H1 (cell line): ENCODE measurements around the gene FCAMR. TPM values are rescaled to one million over a fixed set of nuclear protein-coding genes. Genes with fewer than 3 reads are reported as not detected.

Experiments
- CTCF ChIA-PET: fragments of 300-600 bp; sonication (Branson Sonifier 250); formaldehyde crosslinking; loops from one replicate; lab custom pipeline; 2021; ENCODE audit not compliant: partially characterized antibody; lab: Charles Lee
- POLR2A ChIA-PET: fragments of 300-600 bp; sonication (Branson Sonifier 250); formaldehyde crosslinking; loops from one replicate; lab custom pipeline; 2021; ENCODE audit warnings: inconsistent platforms; ENCODE audit not compliant: partially characterized antibody; lab: Charles Lee
- DNase-seq, 2 experiments: peaks; one replicate each; pipeline versions ENCODE4 v3.0.0 to v3.0.0-alpha.2; 2010 to 2022; ENCODE audit warnings: low spot score in 2 of 2, low read depth in 1 of 2, mixed read lengths in 1 of 2
- FAIRE-seq: peaks from 2 replicates; lab custom pipeline; 2011; peaks lifted over from hg19 to GRCh38; lab: Jason Lieb, UNC
- H2AFZ ChIP-seq: 2 replicates; pipeline ENCODE4 v1.8.1; 2012; ENCODE audit warnings: low read length, inconsistent platforms
- H2AK5ac ChIP-seq: 2 replicates; pipeline ENCODE4 v1.6.1; 2013; ENCODE audit warnings: low read depth, low read length
- H2BK120ac ChIP-seq: replicated peaks from 2 replicates; pipeline ENCODE3; 2013; ENCODE audit warnings: low read depth, low read length, inconsistent platforms
- H2BK12ac ChIP-seq: 2 replicates; pipeline ENCODE4 v1.6.1; 2013; ENCODE audit warnings: low read depth, low read length
- H2BK15ac ChIP-seq: 2 replicates; pipeline ENCODE4 v1.6.1; 2013; ENCODE audit warnings: low read length
- H2BK20ac ChIP-seq: 2 replicates; pipeline ENCODE4 v1.6.1; 2013; ENCODE audit warnings: low read length
- H2BK5ac ChIP-seq: 2 replicates; pipeline ENCODE4 v1.6.1; 2013; ENCODE audit warnings: low read depth, low read length
- H3K14ac ChIP-seq: 2 replicates; pipeline ENCODE4 v1.6.1; 2013; ENCODE audit warnings: inconsistent platforms; ENCODE audit not compliant: insufficient read length
- H3K18ac ChIP-seq: 2 replicates; pipeline ENCODE4 v1.6.1; 2013; ENCODE audit warnings: low read length; ENCODE audit errors: extremely low read depth
- H3K23ac ChIP-seq: 2 replicates; pipeline ENCODE4 v1.6.1; 2013; ENCODE audit warnings: inconsistent platforms; ENCODE audit not compliant: insufficient read length
- H3K23me2 ChIP-seq: 2 replicates; pipeline ENCODE4 v1.6.1; 2013; ENCODE audit warnings: low read depth, low read length
- H3K27ac ChIP-seq: 2 replicates; pipeline ENCODE4 v1.6.1; 2011; ENCODE audit warnings: low read depth, low read length, inconsistent platforms
- H3K27me3 ChIP-seq, 4 experiments: replicated peaks in 1 of 4; 1 replicate in 1 of 4; 2 replicates in 3 of 4; pipeline versions ENCODE4 v1.6.1 to v1.8.1; 2011 to 2013; ENCODE audit warnings: low read length in 3 of 4, mild to moderate bottlenecking in 3 of 4, inconsistent platforms in 2 of 4, mixed read lengths in 2 of 4, moderate library complexity in 1 of 4; ENCODE audit not compliant: control insufficient read depth in 3 of 4, insufficient read depth in 3 of 4; ENCODE audit errors: extremely low read depth in 1 of 4
- H3K36me3 ChIP-seq, 4 experiments: 2 replicates each; pipeline versions ENCODE4 v1.6.1 to v1.8.1; 2011 to 2013; ENCODE audit warnings: mild to moderate bottlenecking in 4 of 4, low read length in 3 of 4, moderate library complexity in 2 of 4, control low read depth in 1 of 4, inconsistent platforms in 1 of 4; ENCODE audit not compliant: insufficient read depth in 4 of 4, control insufficient read depth in 2 of 4
- H3K4ac ChIP-seq: replicated peaks from 2 replicates; pipeline ENCODE3; 2013; ENCODE audit warnings: low read length, low read depth, mixed read lengths, inconsistent platforms; ENCODE audit not compliant: insufficient read length
- H3K4me1 ChIP-seq, 4 experiments: replicated peaks in 1 of 4; 1 replicate in 1 of 4; 2 replicates in 3 of 4; pipeline versions ENCODE4 v1.6.1 to v1.8.1; 2011 to 2013; ENCODE audit warnings: low read length in 3 of 4, inconsistent platforms in 2 of 4, mixed read lengths in 1 of 4; ENCODE audit not compliant: insufficient read depth in 4 of 4, control insufficient read depth in 3 of 4
- H3K4me2 ChIP-seq, 2 experiments: 2 replicates each; pipeline versions ENCODE4 v1.6.1 to v1.8.1; 2011 to 2013; ENCODE audit warnings: low read depth in 2 of 2, low read length in 2 of 2, control low read depth in 1 of 2, inconsistent platforms in 1 of 2, mild to moderate bottlenecking in 1 of 2; ENCODE audit not compliant: insufficient read depth in 1 of 2
- H3K4me3 ChIP-seq, 4 experiments: fragments of 200-600, 300-600 bp in 1 of 4; sonication (generic), shearing (Covaris generic), sonication (Bioruptor Twin) in 1 of 4; 2 replicates each; pipeline versions ENCODE4 v1.5.1 to v1.8.1; 2011 to 2016; ENCODE audit warnings: low read length in 4 of 4, low read depth in 3 of 4, control low read depth in 2 of 4, inconsistent platforms in 2 of 4, mild to moderate bottlenecking in 2 of 4, mixed read lengths in 1 of 4, moderate library complexity in 1 of 4; ENCODE audit not compliant: insufficient read depth in 2 of 4; ENCODE audit errors: extremely low read depth in 1 of 4
- H3K56ac ChIP-seq: replicated peaks from 2 replicates; pipeline ENCODE3; 2013; ENCODE audit warnings: low read depth, mild to moderate bottlenecking, mixed read lengths, low read length, inconsistent platforms; ENCODE audit not compliant: insufficient read length
- H3K79me1 ChIP-seq: 2 replicates; pipeline ENCODE4 v1.6.1; 2013; ENCODE audit warnings: low read depth, low read length, control low read depth
- H3K79me2 ChIP-seq, 2 experiments: 2 replicates each; pipeline versions ENCODE4 v1.6.1 to v1.8.1; 2012 to 2013; ENCODE audit warnings: low read length in 2 of 2, mild to moderate bottlenecking in 2 of 2, inconsistent platforms in 1 of 2; ENCODE audit not compliant: insufficient read depth in 2 of 2, control insufficient read depth in 1 of 2
- H3K9ac ChIP-seq, 4 experiments: replicated peaks in 1 of 4; 1 replicate in 1 of 4; 2 replicates in 3 of 4; pipeline versions ENCODE4 v1.6.1 to v1.8.1; 2011 to 2013; ENCODE audit warnings: low read depth in 3 of 4, low read length in 3 of 4, control low read depth in 2 of 4, mild to moderate bottlenecking in 2 of 4, moderate library complexity in 2 of 4, inconsistent platforms in 1 of 4; ENCODE audit errors: extremely low read depth in 1 of 4
- H3K9me3 ChIP-seq, 2 experiments: 2 replicates each; pipeline versions ENCODE4 v1.6.1 to v1.8.1; 2012 to 2013; ENCODE audit warnings: mild to moderate bottlenecking in 2 of 2, moderate library complexity in 2 of 2, control low read depth in 1 of 2, inconsistent platforms in 1 of 2, low read depth in 1 of 2, low read length in 1 of 2, mixed read lengths in 1 of 2; ENCODE audit not compliant: insufficient read depth in 2 of 2
- H4K20me1 ChIP-seq, 2 experiments: replicated peaks in 1 of 2; 2 replicates each; pipeline versions ENCODE3 to v1.8.1; 2011 to 2013; ENCODE audit warnings: inconsistent platforms in 2 of 2, low read length in 2 of 2, mild to moderate bottlenecking in 1 of 2; ENCODE audit not compliant: insufficient read depth in 2 of 2, control insufficient read depth in 1 of 2
- H4K5ac ChIP-seq: 2 replicates; pipeline ENCODE4 v1.6.1; 2013; ENCODE audit warnings: low read length, low read depth, mixed read lengths, inconsistent platforms; ENCODE audit not compliant: insufficient read length
- H4K8ac ChIP-seq: 2 replicates; pipeline ENCODE4 v1.8.0; 2013; ENCODE audit warnings: mild to moderate bottlenecking, moderate library complexity, low read length, inconsistent platforms; ENCODE audit not compliant: insufficient read depth; ENCODE audit errors: extremely low read depth
- H4K91ac ChIP-seq: replicated peaks from 2 replicates; pipeline ENCODE3; 2013; ENCODE audit warnings: low read length, mixed read lengths, inconsistent platforms; ENCODE audit not compliant: insufficient read length
- POLR2AphosphoS5 ChIP-seq: IDR thresholded peaks from 2 replicates; pipeline ENCODE4 v1.6.1; 2011; ENCODE audit warnings: low read depth, low read length
- ZNF274 ChIP-seq: IDR thresholded peaks from 2 replicates; pipeline ENCODE4 v1.7.0; 2012; ENCODE audit warnings: low read length, borderline replicate concordance; ENCODE audit errors: extremely low read depth
- WGBS, 2 experiments: shearing (Covaris generic) in 1 of 2; methylation state at CpG; one replicate each; pipeline versions ENCODE4 v1.1.6 to v1.1.7; 2013 to 2015; ENCODE audit warnings: low lambda C conversion rate in 2 of 2, mixed read lengths in 2 of 2, inconsistent platforms in 1 of 2, low coverage in 1 of 2, missing lambda C conversion rate in 1 of 2; ENCODE audit not compliant: insufficient replicate concordance in 2 of 2, insufficient coverage in 1 of 2, insufficient read length in 1 of 2; ENCODE audit errors: extremely low coverage in 1 of 2, missing lambda C conversion rate in 1 of 2; 5-methylcytosine and 5-hydroxymethylcytosine counted together
- polyA plus RNA-seq, 7 experiments: library from polyadenylated mRNA; depleted of rRNA in 3 of 7; stranded (reverse) in 5 of 7; unstranded in 2 of 7; fragments of >200 nt in 5 of 7; fragments of 200-250 nt in 2 of 7; gene quantifications; 1 replicate in 5 of 7; 2 replicates in 1 of 7; 4 replicates in 1 of 7; pipeline versions ENCODE4 v1.2.1 to v1.2.3, GENCODE V29; 2011 to 2013; ENCODE audit warnings: missing spikeins in 2 of 7, mixed read lengths in 2 of 7
- total RNA-seq: library from RNA; stranded (reverse); fragmentation: NEBNext Ultra II Directional; extraction: Animal tissue kit (Norgen Biotek cat#: 25700); gene quantifications from 2 replicates; pipeline ENCODE4 v1.2.1, GENCODE V29; 2021

FCAMR gene
- total and polyA plus RNA-seq, 2 of the 8 experiments (the other 6 are each of a cell fraction or from before 2014, with no cell fraction given), result not detected

DNA sequence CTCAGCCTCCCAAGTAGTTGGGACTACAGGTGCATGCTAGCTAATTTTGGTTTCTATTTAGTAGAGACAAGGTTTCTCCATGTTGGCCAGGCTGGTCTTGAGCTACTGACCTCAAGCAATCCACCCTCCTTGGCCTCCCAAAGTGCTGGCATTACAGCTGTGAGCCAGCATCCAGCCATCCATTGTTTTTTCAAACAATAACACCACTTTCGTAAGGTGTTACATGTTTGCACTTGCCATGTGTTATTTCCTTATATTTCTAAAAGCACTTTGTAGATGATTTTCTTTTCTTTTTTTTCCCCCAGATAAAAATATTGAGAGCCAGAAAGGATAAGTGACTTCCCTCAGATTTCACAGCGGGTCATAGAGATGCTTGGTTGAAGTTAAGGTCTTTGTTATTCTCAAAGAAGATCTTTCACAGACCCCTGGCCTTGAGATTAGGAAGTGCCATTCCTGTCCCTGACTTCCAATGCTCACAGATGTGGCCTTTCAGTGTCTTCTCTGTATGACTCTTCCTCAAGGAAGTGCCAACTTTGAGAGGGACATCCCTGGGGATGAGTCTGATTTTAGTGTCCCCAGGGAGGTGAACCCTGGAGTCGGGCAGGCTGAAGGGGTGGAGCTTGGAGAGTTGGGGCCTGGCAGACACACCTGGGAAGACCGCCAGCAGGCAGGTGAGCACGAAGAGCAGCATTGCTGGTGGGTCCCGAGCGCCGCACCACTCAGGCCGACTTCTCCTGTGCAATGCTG, 30.2 kb downstream of the FCAMR start:
- H2BK15ac ChIP-seq, result no peak overlapping the region
- WGBS, 2 experiments, result 89% methylated on average over 9 of the region's 9 CpGs; no CpG with 5 or more reads in 1 of the 2 experiments
- no peak overlapping the region for H3K4me2 ChIP-seq
- H2AK5ac ChIP-seq, result no peak overlapping the region
- H3K79me1 ChIP-seq, result no peaks in the 10 kb centered on the region
- no peaks in the 10 kb centered on the region for H3K23me2 ChIP-seq
- no peak overlapping the region for H4K5ac ChIP-seq
- H2BK120ac ChIP-seq, result no peak overlapping the region
- no peaks in the 10 kb centered on the region for H3K9me3 ChIP-seq
- H3K36me3 ChIP-seq, result no peaks in the 10 kb centered on the region
- H4K20me1 ChIP-seq, result no peaks in the 10 kb centered on the region
- CTCF ChIA-PET, result interaction anchor here (1.7 to 13.7 kb wide), 3 partner anchors 9 to 40 kb away, joined by 6 to 226 read pairs (median 188); no protein-coding TSS in a partner anchor
- H3K4me3 ChIP-seq, result no peak overlapping the region
- no peak overlapping the region for H3K27ac ChIP-seq
- no peaks in the 10 kb centered on the region for H3K27me3 ChIP-seq
- H3K4me1 ChIP-seq, result no peaks in the 10 kb centered on the region
- no peak overlapping the region for H2AFZ ChIP-seq
- no peaks in the 10 kb centered on the region for H3K79me2 ChIP-seq
- no peak overlapping the region for H2BK5ac ChIP-seq
- no peak overlapping the region for H3K14ac ChIP-seq
- no peak overlapping the region for H3K18ac ChIP-seq
- H4K91ac ChIP-seq, result no peak overlapping the region
- no peak overlapping the region for H3K4ac ChIP-seq
- POLR2A ChIA-PET, result no interaction called here
- H3K9ac ChIP-seq, result no peak overlapping the region
- no peak overlapping the region for H3K23ac ChIP-seq
- no peak overlapping the region for H3K56ac ChIP-seq
- H2BK12ac ChIP-seq, result no peak overlapping the region
- no peak for FAIRE-seq
- DNase-seq, result no peak
- H2BK20ac ChIP-seq, result no peak overlapping the region
- no peak for TF ChIP-seq ZNF274
- TF ChIP-seq POLR2AphosphoS5, result no peak
- no peak overlapping the region for H4K8ac ChIP-seq
